SK-N-SH (cell line): ENCODE data around the gene ABHD6. TPM values are rescaled to one million over a fixed set of nuclear protein-coding genes. Genes with fewer than 3 reads are reported as not detected.

Experiments
- CTCF ChIA-PET: fragments of 300-600, 350-600 bp; formaldehyde crosslinking; extraction: SDS; loops from one replicate; lab custom pipeline; 2021; lab: Yijun Ruan, JAX
- POLR2A ChIA-PET: fragments of 350-600 bp; sonication (Branson Sonifier 250); formaldehyde crosslinking; extraction: SDS; loops from one replicate; lab custom pipeline; 2020; ENCODE audit warnings: antibody characterized with exemption, inconsistent platforms; lab: Yijun Ruan, JAX
- DNase-seq: peaks from one replicate; pipeline ENCODE4 v3.0.0; 2012
- H2AFZ ChIP-seq: fragments of 200-600 bp; sonication (generic); 2 replicates; pipeline ENCODE4 v1.8.1; 2016; ENCODE audit warnings: antibody characterized with exemption, mild to moderate bottlenecking, low read depth
- H3F3A ChIP-seq: fragments of 200-600 bp; sonication (generic); replicated peaks from 2 replicates; pipeline ENCODE3; 2016; ENCODE audit warnings: antibody characterized with exemption, mild to moderate bottlenecking; ENCODE audit not compliant: insufficient read depth
- H3K27ac ChIP-seq, 2 experiments: fragments of 200-500 bp in 1 of 2; fragments of 200-600 bp in 1 of 2; sonication (Bioruptor generic) in 1 of 2; sonication (generic), shearing (Covaris generic) in 1 of 2; 2 replicates each; pipeline versions ENCODE4 v1.5.1 to v1.6.1; 2014 to 2016; ENCODE audit warnings: low read depth in 2 of 2, inconsistent platforms in 1 of 2, low read length in 1 of 2, mild to moderate bottlenecking in 1 of 2, mixed read lengths in 1 of 2
- H3K27me3 ChIP-seq: fragments of 200-600 bp; sonication (generic), shearing (Covaris generic); 2 replicates; pipeline ENCODE4 v1.6.1; 2016; ENCODE audit warnings: mixed run types; ENCODE audit not compliant: insufficient read depth
- H3K36me3 ChIP-seq, 2 experiments: fragments of 200-500 bp in 1 of 2; fragments of 200-600 bp in 1 of 2; sonication (Bioruptor generic) in 1 of 2; sonication (generic) in 1 of 2; replicated peaks in 1 of 2; 2 replicates each; pipeline versions ENCODE3 to v1.5.1; 2014 to 2016; ENCODE audit warnings: low read length in 1 of 2, mild to moderate bottlenecking in 1 of 2; ENCODE audit not compliant: insufficient read depth in 2 of 2, control insufficient read depth in 1 of 2
- H3K4me1 ChIP-seq, 2 experiments: fragments of 200-500 bp in 1 of 2; fragments of 200-600 bp in 1 of 2; sonication (Bioruptor generic) in 1 of 2; sonication (generic), shearing (Covaris generic) in 1 of 2; 2 replicates each; pipeline versions ENCODE4 v1.5.1 to v1.6.1; 2014 to 2016; ENCODE audit warnings: low read depth in 1 of 2, low read length in 1 of 2, mixed run types in 1 of 2; ENCODE audit not compliant: insufficient read depth in 2 of 2, control insufficient read depth in 1 of 2
- H3K4me2 ChIP-seq: fragments of 200-600 bp; sonication (generic), shearing (Covaris generic); 2 replicates; pipeline ENCODE4 v1.6.1; 2017; ENCODE audit warnings: mixed run types
- H3K4me3 ChIP-seq, 2 experiments: fragments of 200-500 bp in 1 of 2; fragments of 200-600 bp in 1 of 2; sonication (Bioruptor generic) in 1 of 2; sonication (generic), shearing (Covaris generic) in 1 of 2; 2 replicates each; pipeline versions ENCODE4 v1.5.1 to v1.8.1; 2014 to 2016; ENCODE audit warnings: low read depth in 2 of 2, inconsistent platforms in 1 of 2, low read length in 1 of 2, mild to moderate bottlenecking in 1 of 2, mixed read lengths in 1 of 2, moderate library complexity in 1 of 2
- H3K79me2 ChIP-seq: fragments of 200-600 bp; sonication (generic); 2 replicates; pipeline ENCODE4 v1.8.1; 2017; ENCODE audit warnings: mild to moderate bottlenecking; ENCODE audit not compliant: insufficient read depth
- H3K9ac ChIP-seq: fragments of 200-600 bp; sonication (generic); 2 replicates; pipeline ENCODE4 v1.6.1; 2017; ENCODE audit warnings: mixed run types
- H3K9me2 ChIP-seq: fragments of 200-600 bp; sonication (generic); 2 replicates; pipeline ENCODE4 v1.6.1; 2017; ENCODE audit warnings: mixed run types
- H3K9me3 ChIP-seq: fragments of 200-600 bp; sonication (generic); 2 replicates; pipeline ENCODE4 v1.6.1; 2017; ENCODE audit warnings: mixed run types, mild to moderate bottlenecking, moderate library complexity
- H4K20me1 ChIP-seq: fragments of 200-600 bp; sonication (generic); 2 replicates; pipeline ENCODE4 v1.6.1; 2017; ENCODE audit warnings: mild to moderate bottlenecking, mixed run types; ENCODE audit not compliant: insufficient read depth
- EZH2phosphoT487 ChIP-seq: fragments of 200-600 bp; sonication (generic); IDR thresholded peaks from 2 replicates; pipeline ENCODE4 v1.6.1; 2017; ENCODE audit warnings: low read depth, mixed run types, mild to moderate bottlenecking, antibody characterized with exemption, moderate library complexity, borderline replicate concordance
- FOXJ3 ChIP-seq: sonication (generic); formaldehyde crosslinking; IDR thresholded peaks from 2 replicates; pipeline ENCODE4 v1.5.1; 2020; ENCODE audit warnings: mild to moderate bottlenecking, missing genetic modification reagents
- GATA2 ChIP-seq: sonication (generic); formaldehyde crosslinking; IDR thresholded peaks from 2 replicates; pipeline ENCODE4 v1.5.0; 2020; ENCODE audit warnings: mild to moderate bottlenecking, missing genetic modification reagents
- JUND ChIP-seq: IDR thresholded peaks from 2 replicates; pipeline ENCODE4 v1.4.0; 2012
- MEF2A ChIP-seq: IDR thresholded peaks from 2 replicates; pipeline ENCODE4 v1.4.0; 2012; ENCODE audit warnings: low read depth, borderline replicate concordance
- NFIC ChIP-seq: IDR thresholded peaks from 2 replicates; pipeline ENCODE4 v1.4.0; 2012; ENCODE audit warnings: borderline replicate concordance
- PBX3 ChIP-seq: IDR thresholded peaks from 2 replicates; pipeline ENCODE4; 2012
- POLR2AphosphoS5 ChIP-seq: IDR thresholded peaks from 2 replicates; pipeline ENCODE4 v1.6.1; 2012; ENCODE audit warnings: low read depth, low read length
- RXRA ChIP-seq: IDR thresholded peaks from 2 replicates; pipeline ENCODE4 v1.4.0; 2012; ENCODE audit warnings: low read depth, mild to moderate bottlenecking, borderline replicate concordance
- SIN3A ChIP-seq: IDR thresholded peaks from 2 replicates; pipeline ENCODE4 v1.6.1; 2012; ENCODE audit warnings: low read depth, mild to moderate bottlenecking, low read length, moderate library complexity, borderline replicate concordance
- TAF1 ChIP-seq: IDR thresholded peaks from 2 replicates; pipeline ENCODE4 v1.6.1; 2012; ENCODE audit warnings: low read depth, mild to moderate bottlenecking, low read length, moderate library complexity, borderline replicate concordance
- TEAD4 ChIP-seq: IDR thresholded peaks from 2 replicates; pipeline ENCODE4 v1.4.0; 2012; ENCODE audit warnings: mild to moderate bottlenecking, borderline replicate concordance; ENCODE audit not compliant: insufficient read depth
- WGBS: methylation state at CpG from one replicate; pipeline ENCODE4 v1.1.6; 2017; ENCODE audit warnings: low lambda C conversion rate; 5-methylcytosine and 5-hydroxymethylcytosine counted together
- polyA plus RNA-seq, 3 experiments: library from polyadenylated mRNA; depleted of rRNA; stranded (reverse); fragments of >200 nt; gene quantifications; 2 replicates each; pipeline ENCODE4 v1.2.3, GENCODE V29; 2012
- TF ChIP-seq, protein P1 (sequence below): IDR thresholded peaks from 2 replicates; pipeline ENCODE4 v1.4.0; 2012; ENCODE audit warnings: low read depth, borderline replicate concordance
- TF ChIP-seq, protein P2 (sequence below): fragments of 150-350 bp; IDR thresholded peaks from 2 replicates; pipeline ENCODE4 v1.6.1; 2017; ENCODE audit warnings: antibody characterized with exemption, low read length, low read depth, borderline replicate concordance
- TF ChIP-seq, protein P3 (sequence below): IDR thresholded peaks from 2 replicates; pipeline ENCODE4 v1.6.1; 2012; ENCODE audit warnings: mild to moderate bottlenecking, low read depth, low read length, moderate library complexity
- TF ChIP-seq, protein P4 (sequence below): IDR thresholded peaks from 2 replicates; pipeline ENCODE4 v1.4.0; 2012; ENCODE audit warnings: low read depth, borderline replicate concordance

ABHD6 gene
- polyA plus RNA-seq, 1 of the 3 experiments (the other 2 are of a cell fraction), result 10.7 TPM

GRCh38 chr3:58261954-58262666 is 24.5 kb downstream of the ABHD6 start:
- Histone ChIP-seq H3K4me1 (peaks cover 2 to 13% of the 10 kb centered on the region in 2 experiments; a peak in 3 of 4 replicates), H3K4me2 (no peak overlapping the region), H3K27me3 (no peaks in the 10 kb centered on the region), H3K9ac (no peak overlapping the region), H3K79me2 (no peaks in the 10 kb centered on the region), H3K9me3 (no peaks in the 10 kb centered on the region), H3F3A (peaks cover 5% of the 10 kb centered on the region), H3K36me3 (peaks cover 0 to 2% of the 10 kb centered on the region in 2 experiments), H3K27ac (no peak overlapping the region), H2AFZ (no peak overlapping the region), H3K4me3 (no peak overlapping the region), H4K20me1 (no peaks in the 10 kb centered on the region), H3K9me2 (no peaks in the 10 kb centered on the region)
- ChIA-PET CTCF (interaction anchor here (1.4 kb wide), 1 partner anchor 44 kb away, joined by 5 read pairs; the partner anchor contains the start of genes HTD2 and RPP14), POLR2A (no interaction called here)
- DNase-seq, result no peak
- WGBS, result 91% methylated on average over 3 of the region's 3 CpGs
- TF ChIP-seq, protein P1, sequence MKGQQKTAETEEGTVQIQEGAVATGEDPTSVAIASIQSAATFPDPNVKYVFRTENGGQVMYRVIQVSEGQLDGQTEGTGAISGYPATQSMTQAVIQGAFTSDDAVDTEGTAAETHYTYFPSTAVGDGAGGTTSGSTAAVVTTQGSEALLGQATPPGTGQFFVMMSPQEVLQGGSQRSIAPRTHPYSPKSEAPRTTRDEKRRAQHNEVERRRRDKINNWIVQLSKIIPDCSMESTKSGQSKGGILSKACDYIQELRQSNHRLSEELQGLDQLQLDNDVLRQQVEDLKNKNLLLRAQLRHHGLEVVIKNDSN, result no peak
- TF ChIP-seq POLR2AphosphoS5 (no peak), RXRA (no peak), MEF2A (no peak), FOXJ3 (no peak), SIN3A (no peak), TEAD4 (no peak), JUND (no peak), PBX3 (no peak), EZH2phosphoT487 (no peak), GATA2 (CRISPR knock-in tag) (no peak), TAF1 (no peak), NFIC (no peak)
- TF ChIP-seq, protein P2, sequence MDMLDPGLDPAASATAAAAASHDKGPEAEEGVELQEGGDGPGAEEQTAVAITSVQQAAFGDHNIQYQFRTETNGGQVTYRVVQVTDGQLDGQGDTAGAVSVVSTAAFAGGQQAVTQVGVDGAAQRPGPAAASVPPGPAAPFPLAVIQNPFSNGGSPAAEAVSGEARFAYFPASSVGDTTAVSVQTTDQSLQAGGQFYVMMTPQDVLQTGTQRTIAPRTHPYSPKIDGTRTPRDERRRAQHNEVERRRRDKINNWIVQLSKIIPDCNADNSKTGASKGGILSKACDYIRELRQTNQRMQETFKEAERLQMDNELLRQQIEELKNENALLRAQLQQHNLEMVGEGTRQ, result no peak
- TF ChIP-seq, protein P3, sequence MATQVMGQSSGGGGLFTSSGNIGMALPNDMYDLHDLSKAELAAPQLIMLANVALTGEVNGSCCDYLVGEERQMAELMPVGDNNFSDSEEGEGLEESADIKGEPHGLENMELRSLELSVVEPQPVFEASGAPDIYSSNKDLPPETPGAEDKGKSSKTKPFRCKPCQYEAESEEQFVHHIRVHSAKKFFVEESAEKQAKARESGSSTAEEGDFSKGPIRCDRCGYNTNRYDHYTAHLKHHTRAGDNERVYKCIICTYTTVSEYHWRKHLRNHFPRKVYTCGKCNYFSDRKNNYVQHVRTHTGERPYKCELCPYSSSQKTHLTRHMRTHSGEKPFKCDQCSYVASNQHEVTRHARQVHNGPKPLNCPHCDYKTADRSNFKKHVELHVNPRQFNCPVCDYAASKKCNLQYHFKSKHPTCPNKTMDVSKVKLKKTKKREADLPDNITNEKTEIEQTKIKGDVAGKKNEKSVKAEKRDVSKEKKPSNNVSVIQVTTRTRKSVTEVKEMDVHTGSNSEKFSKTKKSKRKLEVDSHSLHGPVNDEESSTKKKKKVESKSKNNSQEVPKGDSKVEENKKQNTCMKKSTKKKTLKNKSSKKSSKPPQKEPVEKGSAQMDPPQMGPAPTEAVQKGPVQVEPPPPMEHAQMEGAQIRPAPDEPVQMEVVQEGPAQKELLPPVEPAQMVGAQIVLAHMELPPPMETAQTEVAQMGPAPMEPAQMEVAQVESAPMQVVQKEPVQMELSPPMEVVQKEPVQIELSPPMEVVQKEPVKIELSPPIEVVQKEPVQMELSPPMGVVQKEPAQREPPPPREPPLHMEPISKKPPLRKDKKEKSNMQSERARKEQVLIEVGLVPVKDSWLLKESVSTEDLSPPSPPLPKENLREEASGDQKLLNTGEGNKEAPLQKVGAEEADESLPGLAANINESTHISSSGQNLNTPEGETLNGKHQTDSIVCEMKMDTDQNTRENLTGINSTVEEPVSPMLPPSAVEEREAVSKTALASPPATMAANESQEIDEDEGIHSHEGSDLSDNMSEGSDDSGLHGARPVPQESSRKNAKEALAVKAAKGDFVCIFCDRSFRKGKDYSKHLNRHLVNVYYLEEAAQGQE, result no peak
- TF ChIP-seq, protein P4, sequence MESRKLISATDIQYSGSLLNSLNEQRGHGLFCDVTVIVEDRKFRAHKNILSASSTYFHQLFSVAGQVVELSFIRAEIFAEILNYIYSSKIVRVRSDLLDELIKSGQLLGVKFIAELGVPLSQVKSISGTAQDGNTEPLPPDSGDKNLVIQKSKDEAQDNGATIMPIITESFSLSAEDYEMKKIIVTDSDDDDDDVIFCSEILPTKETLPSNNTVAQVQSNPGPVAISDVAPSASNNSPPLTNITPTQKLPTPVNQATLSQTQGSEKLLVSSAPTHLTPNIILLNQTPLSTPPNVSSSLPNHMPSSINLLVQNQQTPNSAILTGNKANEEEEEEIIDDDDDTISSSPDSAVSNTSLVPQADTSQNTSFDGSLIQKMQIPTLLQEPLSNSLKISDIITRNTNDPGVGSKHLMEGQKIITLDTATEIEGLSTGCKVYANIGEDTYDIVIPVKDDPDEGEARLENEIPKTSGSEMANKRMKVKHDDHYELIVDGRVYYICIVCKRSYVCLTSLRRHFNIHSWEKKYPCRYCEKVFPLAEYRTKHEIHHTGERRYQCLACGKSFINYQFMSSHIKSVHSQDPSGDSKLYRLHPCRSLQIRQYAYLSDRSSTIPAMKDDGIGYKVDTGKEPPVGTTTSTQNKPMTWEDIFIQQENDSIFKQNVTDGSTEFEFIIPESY, result no peak
